IgD-negative memory B cell (primary cell): Measurements from ENCODE around the gene CDH20. TPM values are rescaled to one million over a fixed set of nuclear protein-coding genes. Genes with fewer than 3 reads are reported as not detected.

Experiments used
- H3K27ac Mint-ChIP-seq, 3 donors: one replicate each; pipeline ENCODE4 v1.8.0; 2020 to 2022; ENCODE audit warnings: mild to moderate bottlenecking in 3 of 3, mixed read lengths in 3 of 3, moderate library complexity in 1 of 3
- H3K27me3 Mint-ChIP-seq: one replicate; pipeline ENCODE4 v1.8.0; 2021; ENCODE audit warnings: mixed read lengths
- H3K36me3 Mint-ChIP-seq: one replicate; pipeline ENCODE4 v1.8.0; 2020; ENCODE audit warnings: mild to moderate bottlenecking, mixed read lengths
- H3K4me1 Mint-ChIP-seq, 3 donors: one replicate each; pipeline ENCODE4 v1.8.0; 2020 to 2022; ENCODE audit warnings: mixed read lengths in 3 of 3, mild to moderate bottlenecking in 1 of 3
- H3K4me3 Mint-ChIP-seq, 4 donors: one replicate each; pipeline ENCODE4 v1.8.0; 2020 to 2022; ENCODE audit warnings: mild to moderate bottlenecking in 4 of 4, mixed read lengths in 4 of 4, moderate library complexity in 3 of 4
- H3K9me3 Mint-ChIP-seq, 3 donors: one replicate each; pipeline ENCODE4 v1.8.0; 2020 to 2021; ENCODE audit warnings: mixed read lengths in 3 of 3, mild to moderate bottlenecking in 1 of 3
- polyA plus RNA-seq: library from polyadenylated mRNA; unstranded; fragments of 300-500 nt; fragmentation: Illumina TruSeq; gene quantifications from one replicate; pipeline ENCODE4 v1.2.3, GENCODE V29; 2021

Gene CDH20
- polyA plus RNA-seq, 1 donor from 2014 or later = not detected

GRCh38 chr18:61334491-61334850, 1.2 kb downstream of the CDH20 start:
- no peaks in the 10 kb centered on the region for H3K36me3 Mint-ChIP-seq
- peaks cover 0 to 1% (median 0%) of the 10 kb centered on the region in 3 donors for H3K9me3 Mint-ChIP-seq
- no peak overlapping the region for H3K27ac Mint-ChIP-seq
- H3K4me3 Mint-ChIP-seq = peak overlapping the region in 1 of 4 donors; percentile 51
- H3K4me1 Mint-ChIP-seq = peaks cover 0 to 5% (median 0%) of the 10 kb centered on the region in 3 donors
- H3K27me3 Mint-ChIP-seq = peaks cover 34% of the 10 kb centered on the region

DNA sequence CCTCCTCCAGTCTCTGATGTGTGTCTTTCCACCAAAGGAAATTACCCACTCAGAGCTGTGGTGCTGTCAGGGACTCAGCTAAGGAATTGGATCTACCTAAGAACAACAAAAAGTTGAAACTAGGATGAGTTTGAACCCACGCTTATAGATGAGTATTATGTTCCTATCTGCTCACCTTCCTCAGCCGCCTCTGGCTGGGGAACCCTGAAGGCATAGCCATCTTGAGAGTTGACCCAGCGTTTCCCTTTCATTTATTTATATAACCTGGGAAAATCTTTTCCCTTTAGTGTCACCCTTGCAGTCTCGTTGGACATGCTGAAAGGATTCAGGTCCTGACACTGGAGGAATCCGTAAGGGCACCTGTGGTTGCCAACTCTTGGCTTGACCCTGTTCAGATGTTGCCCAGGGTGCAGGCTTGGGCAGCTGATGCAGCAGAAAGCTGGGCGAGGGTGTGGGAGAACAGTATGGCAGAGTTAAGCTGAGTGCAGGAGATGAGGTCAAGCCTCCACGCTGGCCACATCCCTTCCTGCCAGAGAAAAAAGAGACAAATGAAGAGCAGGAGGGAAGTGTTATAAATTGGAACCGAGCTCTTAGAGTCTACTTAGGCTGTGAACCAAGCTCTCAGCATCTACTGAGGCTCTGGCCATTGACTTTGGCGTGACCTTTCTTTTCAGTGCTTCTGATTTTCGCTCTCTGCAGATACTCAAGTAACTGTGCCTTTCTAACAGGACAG, 1.9 kb downstream of the CDH20 start:
- Mint-ChIP-seq H3K36me3 (no peaks in the 10 kb centered on the region), H3K27ac (no peak overlapping the region), H3K9me3 (peaks cover 0 to 1% (median 0%) of the 10 kb centered on the region in 3 donors), H3K4me1 (peaks cover 0 to 5% (median 0%) of the 10 kb centered on the region in 3 donors), H3K27me3 (peaks cover 34% of the 10 kb centered on the region), H3K4me3 (no peak overlapping the region)

GRCh38 chr18:61335684-61336555, 2.7 kb downstream of the CDH20 start:
- H3K27me3 Mint-ChIP-seq = peaks cover 34% of the 10 kb centered on the region
- H3K36me3 Mint-ChIP-seq = no peaks in the 10 kb centered on the region
- H3K9me3 Mint-ChIP-seq = peaks cover 0 to 1% (median 0%) of the 10 kb centered on the region in 3 donors
- H3K4me3 Mint-ChIP-seq = no peak overlapping the region
- no peak overlapping the region for H3K27ac Mint-ChIP-seq
- H3K4me1 Mint-ChIP-seq = peaks cover 0 to 5% (median 0%) of the 10 kb centered on the region in 3 donors

GRCh38 chr18:61336766-61337165, 3.5 kb downstream of the CDH20 start:
- peaks cover 34% of the 10 kb centered on the region for H3K27me3 Mint-ChIP-seq
- peaks cover 0 to 1% (median 0%) of the 10 kb centered on the region in 3 donors for H3K9me3 Mint-ChIP-seq
- H3K36me3 Mint-ChIP-seq = no peaks in the 10 kb centered on the region
- H3K4me3 Mint-ChIP-seq = no peak overlapping the region
- peaks cover 0 to 5% (median 0%) of the 10 kb centered on the region in 3 donors for H3K4me1 Mint-ChIP-seq
- no peak overlapping the region for H3K27ac Mint-ChIP-seq

- peaks cover 0 to 5% (median 0%) of the 10 kb centered on the region in 3 donors for H3K4me1 Mint-ChIP-seq
- H3K4me3 Mint-ChIP-seq = no peak overlapping the region
- H3K27me3 Mint-ChIP-seq = peaks cover 33% of the 10 kb centered on the region
- H3K27ac Mint-ChIP-seq = no peak overlapping the region
- peaks cover 0 to 1% (median 0%) of the 10 kb centered on the region in 3 donors for H3K9me3 Mint-ChIP-seq
- no peaks in the 10 kb centered on the region for H3K36me3 Mint-ChIP-seq
Observed at GRCh38 chr18:61337527-61337926, 4.3 kb downstream of the CDH20 start.

DNA sequence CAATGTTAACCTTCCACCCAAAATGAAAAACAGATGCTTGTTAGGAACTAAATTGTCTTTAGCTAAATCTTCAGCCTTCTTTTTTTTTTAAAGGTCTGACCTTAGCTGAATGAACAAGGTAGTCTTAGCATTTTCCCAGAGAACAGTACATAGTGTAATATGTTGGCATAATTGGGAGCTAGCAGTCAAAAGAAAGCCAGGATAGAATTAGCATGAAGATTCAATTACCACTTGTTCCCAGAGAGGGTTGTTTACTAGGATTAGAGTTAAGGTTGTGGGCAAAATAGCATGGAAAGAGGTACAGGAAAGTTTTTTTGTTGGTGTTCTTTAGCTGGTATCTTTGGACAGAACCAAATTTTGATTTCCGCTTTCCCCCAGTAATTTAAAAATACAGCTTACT, 6.9 kb downstream of the CDH20 start:
- Mint-ChIP-seq H3K27ac (no peak overlapping the region), H3K36me3 (no peaks in the 10 kb centered on the region), H3K27me3 (peaks cover 16% of the 10 kb centered on the region), H3K4me1 (no peaks in the 10 kb centered on the region), H3K4me3 (no peak overlapping the region), H3K9me3 (peaks cover 0 to 1% (median 0%) of the 10 kb centered on the region in 3 donors)

- no peaks in the 10 kb centered on the region for H3K4me1 Mint-ChIP-seq
- no peaks in the 10 kb centered on the region for H3K36me3 Mint-ChIP-seq
- H3K27me3 Mint-ChIP-seq = no peaks in the 10 kb centered on the region
- H3K9me3 Mint-ChIP-seq = no peaks in the 10 kb centered on the region
- H3K4me3 Mint-ChIP-seq = no peak overlapping the region
- H3K27ac Mint-ChIP-seq = no peak overlapping the region
Observed at GRCh38 chr18:61348230-61348629, 15.0 kb downstream of the CDH20 start.

GRCh38 chr18:61350578-61350977, 17.3 kb downstream of the CDH20 start:
- H3K27me3 Mint-ChIP-seq = no peaks in the 10 kb centered on the region
- H3K27ac Mint-ChIP-seq = no peak overlapping the region
- no peak overlapping the region for H3K4me3 Mint-ChIP-seq

DNA sequence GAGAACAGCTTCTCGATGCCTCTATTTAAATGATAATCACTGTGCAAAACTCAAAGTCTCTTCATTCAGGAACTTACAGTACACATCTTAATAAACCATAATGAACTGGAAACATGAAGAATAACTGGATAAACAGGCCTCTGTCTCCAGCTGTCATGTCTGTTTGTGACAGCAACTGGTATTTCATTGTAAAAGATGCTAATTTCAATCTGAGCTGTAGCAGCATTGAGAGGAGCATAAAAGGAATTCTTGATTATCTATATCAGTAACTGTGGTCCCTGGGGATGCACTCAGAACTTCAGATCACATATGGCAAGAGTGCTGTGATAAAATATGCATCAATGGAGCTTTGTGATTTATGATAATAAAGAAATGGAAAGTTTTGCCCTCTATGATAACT, 18.8 kb downstream of the CDH20 start:
- no peak overlapping the region for H3K4me3 Mint-ChIP-seq
- no peak overlapping the region for H3K27ac Mint-ChIP-seq
- peaks cover 2% of the 10 kb centered on the region for H3K27me3 Mint-ChIP-seq
- H3K9me3 Mint-ChIP-seq = no peaks in the 10 kb centered on the region
- no peaks in the 10 kb centered on the region for H3K36me3 Mint-ChIP-seq
- no peaks in the 10 kb centered on the region for H3K4me1 Mint-ChIP-seq

More at GRCh38 chr18:61350578-61350977, 17.3 kb downstream of the CDH20 start:
- no peaks in the 10 kb centered on the region for H3K36me3 Mint-ChIP-seq
- no peaks in the 10 kb centered on the region for H3K9me3 Mint-ChIP-seq
- H3K4me1 Mint-ChIP-seq = no peaks in the 10 kb centered on the region

DNA sequence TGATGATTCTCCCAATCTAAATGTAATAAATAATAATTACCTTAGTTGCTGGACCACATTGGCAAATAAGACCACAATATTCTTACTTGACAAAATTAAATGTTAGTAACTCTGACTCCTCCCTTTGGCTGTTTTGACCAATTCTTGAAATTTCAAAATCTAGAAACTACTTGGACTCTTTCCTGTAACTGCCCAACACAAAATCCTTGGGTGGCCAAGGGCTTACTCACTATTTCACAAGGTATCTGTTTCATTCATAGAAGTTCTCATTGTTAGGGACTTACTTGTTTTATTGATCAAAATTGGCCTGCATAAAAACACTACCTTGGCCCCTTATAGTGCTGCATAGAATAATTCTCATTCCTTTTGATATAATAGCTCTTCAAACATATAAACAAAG, 19.4 kb downstream of the CDH20 start:
- Mint-ChIP-seq H3K27ac (no peak overlapping the region), H3K4me1 (no peaks in the 10 kb centered on the region), H3K27me3 (peaks cover 2% of the 10 kb centered on the region), H3K4me3 (no peak overlapping the region), H3K9me3 (no peaks in the 10 kb centered on the region), H3K36me3 (no peaks in the 10 kb centered on the region)

DNA sequence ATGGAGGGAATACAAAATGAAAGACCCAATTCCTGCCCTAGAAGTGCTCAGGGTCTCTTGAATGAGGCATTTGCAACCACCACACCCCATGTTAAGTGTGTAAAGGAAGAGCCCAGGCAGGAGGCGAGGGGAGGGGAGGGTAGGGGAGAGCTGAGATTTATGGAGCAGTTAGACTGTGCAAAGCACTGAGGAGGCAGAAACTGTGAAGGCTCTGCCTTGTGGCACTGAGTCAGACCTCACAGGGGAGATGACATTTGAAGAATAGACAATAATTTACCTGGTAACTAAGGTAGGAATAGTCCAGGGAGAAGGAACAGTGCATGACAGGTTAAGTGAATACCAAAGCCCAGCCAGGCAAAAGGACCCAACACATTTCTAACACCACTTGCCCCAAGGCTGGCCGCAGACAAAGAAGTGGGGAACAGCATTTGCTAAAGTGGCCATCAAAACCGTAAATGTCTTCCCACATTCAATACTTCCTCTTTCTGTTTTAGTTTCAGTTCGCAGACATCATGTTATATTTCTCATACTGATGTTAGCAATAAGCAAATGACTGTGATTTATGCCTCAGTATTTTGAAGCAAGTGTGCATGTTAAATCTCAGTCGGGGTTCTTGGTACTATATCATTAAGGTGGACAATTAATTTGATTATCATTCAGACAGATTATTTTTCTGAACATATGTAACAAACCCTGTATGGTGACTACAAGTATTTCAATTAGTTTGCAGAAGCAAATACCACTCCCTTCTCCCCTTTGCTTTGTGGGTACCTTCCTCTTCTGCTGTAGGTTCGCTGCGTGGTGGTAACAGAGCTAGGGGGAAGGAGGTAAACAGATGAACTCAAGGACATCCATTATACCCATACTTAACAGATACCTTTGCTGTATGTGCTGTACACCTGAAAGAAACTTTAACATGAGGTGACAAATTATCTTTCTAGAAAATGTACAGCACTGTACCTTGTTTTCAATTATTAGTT, 27.5 kb downstream of the CDH20 start:
- Mint-ChIP-seq H3K4me3 (peak overlapping the region in 3 of 4 donors; percentile 69 to 84 (median 83)), H3K9me3 (no peaks in the 10 kb centered on the region), H3K4me1 (peaks cover 7 to 16% (median 8%) of the 10 kb centered on the region in 3 donors), H3K27ac (peak overlapping the region in 2 of 3 donors; percentile 26 to 80), H3K27me3 (peaks cover 2% of the 10 kb centered on the region), H3K36me3 (no peaks in the 10 kb centered on the region)

DNA sequence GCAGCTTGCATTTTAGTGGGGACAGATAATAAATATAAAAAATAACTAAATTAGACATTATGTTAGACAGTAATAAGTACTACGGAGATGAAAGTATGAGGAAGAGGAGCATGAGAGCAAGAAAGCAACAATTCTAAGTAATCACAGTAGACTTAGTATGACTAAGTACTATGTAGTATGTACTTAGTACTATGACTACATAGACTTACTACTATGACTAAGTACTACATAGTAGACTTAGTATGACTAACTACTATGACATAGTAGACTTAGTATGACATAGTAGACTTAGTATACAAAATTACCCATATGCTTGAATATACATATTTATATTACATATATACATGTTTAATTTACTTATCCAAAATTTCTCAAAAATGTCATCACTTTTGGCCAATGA, 29.3 kb downstream of the CDH20 start:
- Mint-ChIP-seq H3K4me3 (no peak overlapping the region), H3K36me3 (no peaks in the 10 kb centered on the region), H3K4me1 (peaks cover 7 to 16% (median 8%) of the 10 kb centered on the region in 3 donors), H3K27ac (no peak overlapping the region), H3K27me3 (no peaks in the 10 kb centered on the region), H3K9me3 (no peaks in the 10 kb centered on the region)

GRCh38 chr18:61364953-61365352, 31.7 kb downstream of the CDH20 start:
- H3K4me1 Mint-ChIP-seq = peaks cover 4 to 16% (median 7%) of the 10 kb centered on the region in 3 donors

GRCh38 chr18:61368001-61368400, 34.8 kb downstream of the CDH20 start:
- no peaks in the 10 kb centered on the region for H3K4me1 Mint-ChIP-seq
- peaks cover 2% of the 10 kb centered on the region for H3K27me3 Mint-ChIP-seq

More at GRCh38 chr18:61364953-61365352, 31.7 kb downstream of the CDH20 start:
- Mint-ChIP-seq H3K9me3 (no peaks in the 10 kb centered on the region), H3K27me3 (peaks cover 2% of the 10 kb centered on the region), H3K4me3 (no peak overlapping the region), H3K27ac (no peak overlapping the region), H3K36me3 (no peaks in the 10 kb centered on the region)

More at GRCh38 chr18:61368001-61368400, 34.8 kb downstream of the CDH20 start:
- H3K9me3 Mint-ChIP-seq = no peaks in the 10 kb centered on the region
- H3K4me3 Mint-ChIP-seq = no peak overlapping the region
- H3K36me3 Mint-ChIP-seq = no peaks in the 10 kb centered on the region
- no peak overlapping the region for H3K27ac Mint-ChIP-seq
